ENCODE data around the gene DCST2. TPM values are rescaled to one million over a fixed set of nuclear protein-coding genes. Genes with fewer than 3 reads are reported as not detected.

Gene DCST2
- total RNA-seq, result 1 to 10 TPM in 1 of 2 donors, under 1 TPM in 1; 0.33 to 1.8 TPM

DNA sequence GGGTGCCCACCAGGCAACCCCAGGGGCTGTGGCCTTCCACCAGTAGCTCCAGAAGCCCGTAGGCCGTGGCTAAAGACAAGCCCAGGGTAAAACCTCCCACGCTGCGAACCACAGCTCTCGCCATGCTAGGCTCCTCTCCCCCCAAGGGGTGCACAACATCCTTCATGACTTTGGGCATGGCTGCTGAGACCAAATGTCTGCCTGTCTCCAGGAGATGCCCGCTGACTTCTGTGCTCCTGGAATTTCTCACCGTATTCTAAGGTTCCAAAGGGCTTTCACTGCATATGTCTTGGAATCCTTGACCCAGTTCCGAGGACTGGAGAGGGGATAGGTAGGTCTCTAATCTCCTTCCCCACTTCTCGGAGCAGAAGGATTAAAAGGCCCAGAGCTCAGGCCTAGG lies at the start of gene DCST2, which contains the start of gene DCST1:
TSS of gene DCST2 (minus strand) at position 258 of the 400 bp plus-strand sequence. CDS start at position 178, 80 bp downstream.
TSS of gene DCST1 (plus strand) at position 301 of the 400 bp plus-strand sequence. CDS start 213 bp downstream, outside the sequence.
- intact Hi-C loops (cut with DNase I), result no loop called here
- no peak for TF ChIP-seq POLR2A (IDR thresholded peaks at IDR 0.05)
- TF ChIP-seq, protein P1, sequence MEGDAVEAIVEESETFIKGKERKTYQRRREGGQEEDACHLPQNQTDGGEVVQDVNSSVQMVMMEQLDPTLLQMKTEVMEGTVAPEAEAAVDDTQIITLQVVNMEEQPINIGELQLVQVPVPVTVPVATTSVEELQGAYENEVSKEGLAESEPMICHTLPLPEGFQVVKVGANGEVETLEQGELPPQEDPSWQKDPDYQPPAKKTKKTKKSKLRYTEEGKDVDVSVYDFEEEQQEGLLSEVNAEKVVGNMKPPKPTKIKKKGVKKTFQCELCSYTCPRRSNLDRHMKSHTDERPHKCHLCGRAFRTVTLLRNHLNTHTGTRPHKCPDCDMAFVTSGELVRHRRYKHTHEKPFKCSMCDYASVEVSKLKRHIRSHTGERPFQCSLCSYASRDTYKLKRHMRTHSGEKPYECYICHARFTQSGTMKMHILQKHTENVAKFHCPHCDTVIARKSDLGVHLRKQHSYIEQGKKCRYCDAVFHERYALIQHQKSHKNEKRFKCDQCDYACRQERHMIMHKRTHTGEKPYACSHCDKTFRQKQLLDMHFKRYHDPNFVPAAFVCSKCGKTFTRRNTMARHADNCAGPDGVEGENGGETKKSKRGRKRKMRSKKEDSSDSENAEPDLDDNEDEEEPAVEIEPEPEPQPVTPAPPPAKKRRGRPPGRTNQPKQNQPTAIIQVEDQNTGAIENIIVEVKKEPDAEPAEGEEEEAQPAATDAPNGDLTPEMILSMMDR (IDR thresholded peaks at IDR 0.05), result no peak
- no peak within 1 kb of the TSS for H3K4me3 ChIP-seq
- WGBS, 2 donors, result 93 to 95% methylated on average over 7 to 9 of the region's 9 CpGs
- H3K9me3 ChIP-seq, result no peaks in the 10 kb centered on the region
- DNase-seq (no peak), ATAC-seq (no peak)
- H3K27me3 ChIP-seq, result no peaks in the 10 kb centered on the region
- no peaks in the 10 kb centered on the region for H3K36me3 ChIP-seq (replicated peaks in 1 of 2; ENCODE audit: insufficient read depth in 1 of 2, low read depth in 2 of 2)
- no peaks in the 10 kb centered on the region for H3K4me1 ChIP-seq
- H3K27ac ChIP-seq, result no peak within 1 kb of the TSS

DNA sequence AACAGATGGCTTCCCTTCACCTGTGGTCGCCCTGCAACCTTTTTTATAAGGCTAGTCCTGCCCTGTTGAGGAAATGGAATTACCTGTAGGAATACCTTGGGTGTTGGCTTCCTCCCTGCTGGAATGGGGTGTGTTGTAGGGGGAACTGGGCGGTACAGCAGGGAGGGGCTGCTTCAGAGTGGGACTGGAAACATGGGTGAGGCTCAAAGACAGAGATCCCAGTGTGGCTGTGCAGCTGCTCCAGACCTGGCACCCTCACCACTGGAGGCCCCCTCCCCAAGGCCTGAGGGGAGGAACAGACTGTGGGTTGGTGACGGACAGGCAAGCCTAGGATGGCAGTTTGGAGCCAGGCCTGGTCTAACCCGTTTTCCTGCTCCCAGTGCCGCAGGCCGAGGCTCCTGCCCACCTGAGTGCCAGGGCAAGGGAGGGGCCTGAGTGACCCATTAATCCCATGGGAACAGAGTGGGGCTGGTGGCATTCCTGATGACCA lies 49.5 kb upstream of the DCST2 start:
- WGBS, 2 donors, result 30 to 62% methylated on average over 2 to 6 of the region's 6 CpGs
- Histone ChIP-seq H3K27me3 (peaks cover 4 to 44% of the 10 kb centered on the region in 2 donors), H3K27ac (no peak overlapping the region), H3K9me3 (no peaks in the 10 kb centered on the region), H3K4me1 (peaks cover 67% of the 10 kb centered on the region), H3K36me3 (replicated peaks in 1 of 2; ENCODE audit: insufficient read depth in 1 of 2, low read depth in 2 of 2) (no peaks in the 10 kb centered on the region), H3K4me3 (no peak overlapping the region)
- intact Hi-C loops (cut with DNase I), result no loop called here
- TF ChIP-seq, protein P1 (IDR thresholded peaks at IDR 0.05), result no peak
- TF ChIP-seq POLR2A (IDR thresholded peaks at IDR 0.05), result no peak
- ATAC-seq, result no peak
- DNase-seq, result no peak

DNA sequence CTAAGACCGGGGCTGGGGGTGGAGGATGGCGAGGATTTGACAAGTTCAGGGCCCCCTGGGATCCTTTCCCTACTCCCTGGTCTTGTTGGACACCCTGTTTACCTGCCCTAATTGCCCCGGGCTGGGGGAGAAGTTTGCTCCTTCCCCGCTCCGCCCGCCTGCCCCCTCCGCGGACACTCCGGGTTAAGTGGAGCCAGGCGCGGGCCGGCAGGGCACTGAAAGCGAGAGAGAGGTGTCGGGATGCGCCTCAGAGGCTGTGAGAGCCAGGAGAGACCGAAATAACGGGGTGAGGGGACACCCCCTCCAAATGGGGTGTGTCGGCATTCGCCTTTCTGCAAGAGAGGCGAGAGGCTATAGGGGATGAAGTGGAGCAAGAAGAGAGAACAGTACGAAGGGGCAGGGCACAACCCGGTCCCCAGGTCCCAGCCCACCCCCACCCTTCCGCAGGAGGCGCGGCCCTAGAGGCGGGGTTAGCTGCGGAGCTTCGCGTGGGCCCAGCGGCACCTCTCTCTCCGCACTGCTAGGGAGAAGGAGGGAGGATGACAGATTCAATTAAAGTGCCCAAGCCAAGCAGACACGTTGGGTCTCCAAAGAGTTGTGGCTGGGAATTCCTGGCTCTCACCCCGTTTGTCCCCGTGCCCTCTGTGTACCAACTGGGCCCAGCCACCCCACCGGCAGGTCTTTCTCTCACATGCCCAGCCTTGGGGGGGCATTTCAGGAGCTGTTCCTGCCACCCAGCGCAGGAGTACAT lies 48.9 kb upstream of the DCST2 start:
- WGBS, 2 donors, result 12 to 14% methylated on average over 28 to 36 of the region's 36 CpGs
- intact Hi-C loops (cut with DNase I), result no loop called here
- peaks cover 4 to 44% of the 10 kb centered on the region in 2 donors for H3K27me3 ChIP-seq
- H3K27ac ChIP-seq, result no peak overlapping the region
- no peaks in the 10 kb centered on the region for H3K36me3 ChIP-seq (replicated peaks in 1 of 2; ENCODE audit: insufficient read depth in 1 of 2, low read depth in 2 of 2)
- no peak for TF ChIP-seq POLR2A (IDR thresholded peaks at IDR 0.05)
- TF ChIP-seq, protein P1 (IDR thresholded peaks at IDR 0.05), result no peak
- no peak overlapping the region for H3K4me3 ChIP-seq
- peaks cover 67% of the 10 kb centered on the region for H3K4me1 ChIP-seq
- ATAC-seq, result no peak
- DNase-seq, result no peak
- no peaks in the 10 kb centered on the region for H3K9me3 ChIP-seq

DNA sequence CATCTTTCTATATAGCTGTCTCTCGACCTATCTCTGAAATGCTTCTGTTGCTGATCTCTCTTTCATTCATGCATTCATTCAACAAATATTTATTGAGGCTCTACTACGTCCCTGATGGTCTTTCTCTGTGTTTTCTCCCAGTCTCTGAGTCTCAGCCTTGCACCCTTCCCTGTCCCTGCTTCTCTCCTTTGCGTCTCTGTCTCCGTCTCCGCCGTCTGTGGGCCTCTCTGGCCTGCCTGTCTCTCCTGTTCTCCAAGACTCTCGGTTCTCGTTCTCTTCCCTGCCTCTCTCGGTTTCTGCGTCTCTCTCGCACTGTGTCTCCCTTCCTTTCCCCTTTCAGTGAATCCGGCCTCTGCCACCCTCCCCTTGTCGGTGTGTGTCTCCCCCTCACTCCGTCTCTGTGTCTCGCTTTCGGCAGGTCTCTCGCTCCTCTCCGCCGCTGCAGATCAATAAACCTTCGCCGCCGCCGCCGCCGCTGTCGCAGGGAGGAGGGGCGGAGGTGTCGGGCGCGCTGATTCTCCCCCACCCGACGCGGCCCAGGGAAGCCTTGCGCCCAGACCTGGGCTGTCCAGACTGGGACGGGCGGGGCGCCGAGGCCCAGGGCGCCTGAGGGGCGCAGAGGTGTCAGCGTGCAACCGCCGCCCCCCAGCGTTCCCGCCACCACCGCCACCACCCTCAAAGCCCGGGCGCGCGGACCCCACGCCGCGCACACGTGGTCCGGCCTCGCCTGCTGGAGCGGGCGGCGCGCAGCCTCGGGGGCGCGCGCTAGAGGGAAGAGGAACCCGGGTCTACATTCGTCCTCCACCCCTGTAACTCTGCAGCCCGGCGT lies 48.1 kb upstream of the DCST2 start:
- Histone ChIP-seq H3K4me1 (peaks cover 67% of the 10 kb centered on the region), H3K4me3 (no peak overlapping the region), H3K9me3 (no peaks in the 10 kb centered on the region), H3K27me3 (peaks cover 4 to 44% of the 10 kb centered on the region in 2 donors), H3K27ac (no peak overlapping the region), H3K36me3 (replicated peaks in 1 of 2; ENCODE audit: insufficient read depth in 1 of 2, low read depth in 2 of 2) (no peaks in the 10 kb centered on the region)
- no peak for TF ChIP-seq POLR2A (IDR thresholded peaks at IDR 0.05)
- TF ChIP-seq, protein P1 (IDR thresholded peaks at IDR 0.05), result no peak
- intact Hi-C loops (cut with DNase I), result no loop called here
- ATAC-seq (no peak), DNase-seq (no peak)
- 3 to 6% methylated on average over 24 to 60 of the region's 68 CpGs for WGBS, 2 donors

All from body of pancreas (tissue), 4 donors.